Keratinocyte (primary cell): ENCODE results near the gene COL6A5. TPM values are rescaled to one million over a fixed set of nuclear protein-coding genes. Genes with fewer than 3 reads are reported as not detected.

ENCODE experiments used
- DNase-seq: peaks from one replicate; pipeline ENCODE4 v3.0.0-alpha.2; 2011; ENCODE audit warnings: low read depth, missing footprints, low spot score
- FAIRE-seq: peaks from 2 replicates; lab custom pipeline; 2011; peaks lifted over from hg19 to GRCh38; lab: Jason Lieb, UNC
- H2AFZ ChIP-seq: 2 replicates; pipeline ENCODE4 v1.6.0; 2012; ENCODE audit warnings: low read length, control low read depth, inconsistent platforms; ENCODE audit not compliant: control insufficient read depth
- H3K27ac ChIP-seq: 2 replicates; pipeline ENCODE4 v1.5.1; 2011; ENCODE audit warnings: low read length; ENCODE audit not compliant: control insufficient read depth, insufficient read depth
- H3K27me3 ChIP-seq: 3 replicates; pipeline ENCODE4 v1.6.0; 2011; ENCODE audit warnings: low read length; ENCODE audit not compliant: control insufficient read depth, insufficient read depth; ENCODE audit errors: extremely low read depth
- H3K36me3 ChIP-seq, 2 experiments: 2 replicates in 1 of 2; 3 replicates in 1 of 2; pipeline ENCODE4 v1.5.1; 2011; ENCODE audit warnings: low read length in 2 of 2, mild to moderate bottlenecking in 1 of 2; ENCODE audit not compliant: control insufficient read depth in 2 of 2, insufficient read depth in 2 of 2; ENCODE audit errors: extremely low read depth in 1 of 2
- H3K4me1 ChIP-seq: 3 replicates; pipeline ENCODE4 v1.5.1; 2011; ENCODE audit warnings: low read length; ENCODE audit not compliant: control insufficient read depth, insufficient read depth; ENCODE audit errors: extremely low read depth
- H3K4me2 ChIP-seq: 3 replicates; pipeline ENCODE4 v1.6.0; 2011; ENCODE audit warnings: low read depth, low read length; ENCODE audit not compliant: control insufficient read depth, insufficient read depth; ENCODE audit errors: extremely low read depth
- H3K4me3 ChIP-seq, 3 experiments: fragments of 200-600 bp in 1 of 3; sonication (generic) in 1 of 3; 2 replicates in 2 of 3; 3 replicates in 1 of 3; pipeline ENCODE4 v1.5.1; 2011 to 2016; ENCODE audit warnings: low read length in 3 of 3, mild to moderate bottlenecking in 3 of 3, control low read depth in 2 of 3, inconsistent platforms in 1 of 3, low read depth in 1 of 3, mixed read lengths in 1 of 3, mixed run types in 1 of 3, moderate library complexity in 1 of 3; ENCODE audit not compliant: control insufficient read depth in 2 of 3, insufficient read depth in 2 of 3; ENCODE audit errors: extremely low read depth in 1 of 3
- H3K79me2 ChIP-seq: 2 replicates; pipeline ENCODE4 v1.6.0; 2012; ENCODE audit warnings: low read length; ENCODE audit not compliant: control insufficient read depth, insufficient read depth
- H3K9ac ChIP-seq: 3 replicates; pipeline ENCODE4 v1.6.0; 2011; ENCODE audit warnings: low read length; ENCODE audit not compliant: control insufficient read depth, insufficient read depth; ENCODE audit errors: extremely low read depth
- H3K9me1 ChIP-seq: 3 replicates; pipeline ENCODE4 v1.6.0; 2011; ENCODE audit warnings: low read length; ENCODE audit not compliant: control insufficient read depth, insufficient read depth; ENCODE audit errors: extremely low read depth
- H3K9me3 ChIP-seq: 2 replicates; pipeline ENCODE4 v1.5.1; 2012; ENCODE audit warnings: low read depth, low read length; ENCODE audit not compliant: control insufficient read depth
- H4K20me1 ChIP-seq: 3 replicates; pipeline ENCODE4 v1.6.0; 2011; ENCODE audit warnings: low read length; ENCODE audit not compliant: control insufficient read depth, insufficient read depth; ENCODE audit errors: extremely low read depth
- EZH2 ChIP-seq: IDR thresholded peaks from one replicate; pipeline ENCODE4 v1.6.1; 2012; ENCODE audit warnings: inconsistent platforms, mild to moderate bottlenecking, low read length, moderate library complexity
- dilution Hi-C: fragments of 300-500 bp; cut with MboI; formaldehyde crosslinking; loops from one replicate; pipeline ENCODE4 v1.7.0; 2020; ENCODE audit warnings: low sequenced_read_pairs; ENCODE audit not compliant: extremely low pct_ligation_motif_present
- polyA plus RNA-seq, 5 experiments: library from polyadenylated mRNA; depleted of rRNA in 3 of 5; stranded (reverse) in 3 of 5; stranded (forward) in 1 of 5; unstranded in 1 of 5; fragments of >200 nt; gene quantifications; 1 replicate in 1 of 5; 2 replicates in 3 of 5; 3 replicates in 1 of 5; pipeline versions ENCODE4 v1.2.1 to v1.2.3, GENCODE V29; 2011 to 2012; ENCODE audit warnings: missing spikeins in 2 of 5, low read depth in 1 of 5, low replicate concordance in 1 of 5
- TF ChIP-seq, protein P1 (sequence below), 3 experiments: IDR thresholded peaks in 1 of 3; conservative IDR thresholded peaks in 1 of 3; optimal IDR thresholded peaks in 1 of 3; 2 replicates in 2 of 3; 3 replicates in 1 of 3; pipeline versions ENCODE3 to v1.5.1; 2011; ENCODE audit warnings: low read length in 3 of 3, mild to moderate bottlenecking in 3 of 3, moderate library complexity in 2 of 3, control low read depth in 1 of 3, inconsistent platforms in 1 of 3; ENCODE audit not compliant: insufficient read depth in 2 of 3; ENCODE audit errors: extremely low read depth in 1 of 3

COL6A5 gene
- polyA plus RNA-seq, 1 donor (not counting 4 experiments of a cell fraction or from before 2014, with no cell fraction given): not detected

GRCh38 chr3:130354430-130354829, 9.0 kb downstream of the COL6A5 start:
- Histone ChIP-seq H3K9me3 (no peaks in the 10 kb centered on the region), H3K79me2 (no peaks in the 10 kb centered on the region), H4K20me1 (no peaks in the 10 kb centered on the region), H2AFZ (no peak overlapping the region), H3K9me1 (no peaks in the 10 kb centered on the region), H3K36me3 (no peaks in the 10 kb centered on the region), H3K27me3 (no peaks in the 10 kb centered on the region), H3K9ac (no peak overlapping the region), H3K4me2 (no peak overlapping the region), H3K4me3 (no peak overlapping the region), H3K4me1 (no peaks in the 10 kb centered on the region), H3K27ac (no peak overlapping the region)
- FAIRE-seq (no peak), DNase-seq (no peak)
- no peak for TF ChIP-seq EZH2
- TF ChIP-seq, protein P1, sequence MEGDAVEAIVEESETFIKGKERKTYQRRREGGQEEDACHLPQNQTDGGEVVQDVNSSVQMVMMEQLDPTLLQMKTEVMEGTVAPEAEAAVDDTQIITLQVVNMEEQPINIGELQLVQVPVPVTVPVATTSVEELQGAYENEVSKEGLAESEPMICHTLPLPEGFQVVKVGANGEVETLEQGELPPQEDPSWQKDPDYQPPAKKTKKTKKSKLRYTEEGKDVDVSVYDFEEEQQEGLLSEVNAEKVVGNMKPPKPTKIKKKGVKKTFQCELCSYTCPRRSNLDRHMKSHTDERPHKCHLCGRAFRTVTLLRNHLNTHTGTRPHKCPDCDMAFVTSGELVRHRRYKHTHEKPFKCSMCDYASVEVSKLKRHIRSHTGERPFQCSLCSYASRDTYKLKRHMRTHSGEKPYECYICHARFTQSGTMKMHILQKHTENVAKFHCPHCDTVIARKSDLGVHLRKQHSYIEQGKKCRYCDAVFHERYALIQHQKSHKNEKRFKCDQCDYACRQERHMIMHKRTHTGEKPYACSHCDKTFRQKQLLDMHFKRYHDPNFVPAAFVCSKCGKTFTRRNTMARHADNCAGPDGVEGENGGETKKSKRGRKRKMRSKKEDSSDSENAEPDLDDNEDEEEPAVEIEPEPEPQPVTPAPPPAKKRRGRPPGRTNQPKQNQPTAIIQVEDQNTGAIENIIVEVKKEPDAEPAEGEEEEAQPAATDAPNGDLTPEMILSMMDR (optimal IDR thresholded peaks at IDR 0.05 in 1 of 3, IDR thresholded peaks at IDR 0.05 in 1 of 3, conservative IDR thresholded peaks at IDR 0.05 in 1 of 3; ENCODE audit: extremely low read depth in 1 of 3, insufficient read depth in 2 of 3, low read length in 3 of 3): no peak
- dilution Hi-C loops: no loop called here

GRCh38 chr3:130374033-130374432, 28.6 kb downstream of the COL6A5 start:
- H3K4me1 ChIP-seq: no peaks in the 10 kb centered on the region
- FAIRE-seq (no peak), DNase-seq (no peak)
- H2AFZ ChIP-seq: no peak overlapping the region
- H3K9ac ChIP-seq: no peak overlapping the region
- no peaks in the 10 kb centered on the region for H3K9me3 ChIP-seq
- dilution Hi-C loops: no loop called here
- TF ChIP-seq, protein P1 (optimal IDR thresholded peaks at IDR 0.05 in 1 of 3, IDR thresholded peaks at IDR 0.05 in 1 of 3, conservative IDR thresholded peaks at IDR 0.05 in 1 of 3; ENCODE audit: extremely low read depth in 1 of 3, insufficient read depth in 2 of 3, low read length in 3 of 3): no peak
- no peak for TF ChIP-seq EZH2
- H3K4me3 ChIP-seq: no peak overlapping the region
- H3K9me1 ChIP-seq: no peaks in the 10 kb centered on the region
- H3K27me3 ChIP-seq: no peaks in the 10 kb centered on the region
- H3K27ac ChIP-seq: no peak overlapping the region
- no peaks in the 10 kb centered on the region for H3K79me2 ChIP-seq
- H4K20me1 ChIP-seq: no peaks in the 10 kb centered on the region
- H3K36me3 ChIP-seq: no peaks in the 10 kb centered on the region
- no peak overlapping the region for H3K4me2 ChIP-seq
